AG08396 (cell line): ENCODE measurements around the gene COA5.

Source experiments
- DNase-seq: peaks from one replicate; pipeline ENCODE4 v3.0.0; 2012; ENCODE audit warnings: low spot score, mixed read lengths

COA5 gene

DNA sequence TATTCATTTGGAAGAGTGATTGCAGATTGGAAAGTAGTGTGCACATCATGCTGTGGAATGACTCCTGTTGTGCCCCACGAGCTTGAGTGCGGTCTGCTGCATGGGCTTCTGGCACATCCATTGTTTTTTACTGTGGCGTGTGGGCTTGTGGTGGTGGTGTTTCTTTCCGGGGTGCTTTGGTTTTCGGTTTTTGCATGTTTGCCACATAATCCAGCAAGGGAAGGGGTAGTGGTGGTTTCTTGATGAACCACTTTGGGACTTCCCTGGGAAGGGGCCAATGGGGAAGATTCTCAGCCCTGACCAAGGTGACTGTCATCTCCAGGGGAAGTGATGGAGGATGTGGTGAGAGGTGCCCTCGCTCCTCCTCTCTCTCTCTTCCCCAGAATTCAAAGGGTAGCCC, 57.0 kb downstream of the COA5 start:
- no peak for DNase-seq

DNA sequence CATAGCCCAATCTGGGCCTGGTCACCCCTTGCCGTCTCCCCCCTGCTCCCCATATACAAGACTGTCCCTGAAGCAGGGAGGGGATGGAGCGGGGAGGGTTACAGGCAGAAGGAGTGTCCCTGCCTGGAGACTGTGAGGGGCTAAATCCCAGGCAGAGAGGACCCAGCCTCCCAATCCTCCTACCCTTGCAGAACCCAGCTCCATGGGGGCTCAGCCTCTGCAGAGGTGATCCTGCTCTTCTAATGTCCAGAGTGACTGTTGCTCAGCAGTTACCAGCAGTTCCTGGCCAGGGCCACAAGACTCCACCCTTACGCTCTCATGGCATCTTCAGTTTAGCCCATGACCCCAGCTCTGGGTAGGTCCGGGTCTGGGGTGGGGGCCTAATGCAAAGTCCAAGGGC, 58.1 kb downstream of the COA5 start:
- DNase-seq: no peak
